IPS DF 6.9 (cell line): ENCODE data around the gene PAPPA2.

Experiments used
- DNase-seq: peaks from one replicate; pipeline ENCODE4 v3.0.0-alpha.2; 2013; ENCODE audit warnings: low read depth, low spot score
- H3K27ac ChIP-seq: one replicate; pipeline ENCODE4 v1.5.1; 2013; ENCODE audit warnings: low read length, control low read depth
- H3K27me3 ChIP-seq: 2 replicates; pipeline ENCODE4 v1.6.1; 2013; ENCODE audit warnings: mild to moderate bottlenecking, low read length; ENCODE audit not compliant: control insufficient read depth, insufficient read depth
- H3K36me3 ChIP-seq: 2 replicates; pipeline ENCODE4 v1.6.1; 2013; ENCODE audit warnings: low read length; ENCODE audit not compliant: control insufficient read depth, insufficient read depth
- H3K4me1 ChIP-seq: 2 replicates; pipeline ENCODE4 v1.6.1; 2013; ENCODE audit warnings: low read length; ENCODE audit not compliant: control insufficient read depth, insufficient read depth
- H3K4me3 ChIP-seq: 2 replicates; pipeline ENCODE4 v1.5.1; 2013; ENCODE audit warnings: mild to moderate bottlenecking, low read length
- H3K9me3 ChIP-seq: 2 replicates; pipeline ENCODE4 v1.6.1; 2013; ENCODE audit warnings: low read length, inconsistent platforms; ENCODE audit not compliant: control insufficient read depth, insufficient read depth
- WGBS: extraction: QIAGEN DNeasy Blood & Tissue Kit; methylation state at CpG from one replicate; pipeline ENCODE4 v1.1.7; 2013; ENCODE audit warnings: mixed read lengths, missing lambda C conversion rate; ENCODE audit not compliant: insufficient read length, insufficient coverage; 5-methylcytosine and 5-hydroxymethylcytosine counted together

The PAPPA2 gene

DNA sequence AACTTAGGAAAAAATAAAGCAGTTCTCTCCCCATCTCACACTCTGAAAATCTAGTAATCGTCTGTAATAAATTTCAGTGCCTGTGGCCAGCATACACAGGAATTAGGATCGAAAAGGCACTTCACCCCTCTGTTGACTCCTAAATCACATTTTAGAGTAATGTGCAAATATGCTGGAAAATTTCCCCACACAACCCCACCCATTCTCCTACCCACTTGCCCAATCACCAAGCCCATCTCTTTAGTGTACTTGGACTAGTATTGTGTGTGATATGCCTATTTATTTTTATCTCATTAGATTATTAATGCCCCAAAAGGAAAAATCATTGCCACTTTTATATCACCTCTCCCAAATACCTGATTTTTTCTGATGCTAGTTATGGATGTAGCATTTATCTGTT lies 378.3 kb downstream of the PAPPA2 start:
- no peaks in the 10 kb centered on the region for H3K36me3 ChIP-seq
- no CpG with 5 or more reads among the region's 2 CpGs for WGBS
- DNase-seq = no peak

DNA sequence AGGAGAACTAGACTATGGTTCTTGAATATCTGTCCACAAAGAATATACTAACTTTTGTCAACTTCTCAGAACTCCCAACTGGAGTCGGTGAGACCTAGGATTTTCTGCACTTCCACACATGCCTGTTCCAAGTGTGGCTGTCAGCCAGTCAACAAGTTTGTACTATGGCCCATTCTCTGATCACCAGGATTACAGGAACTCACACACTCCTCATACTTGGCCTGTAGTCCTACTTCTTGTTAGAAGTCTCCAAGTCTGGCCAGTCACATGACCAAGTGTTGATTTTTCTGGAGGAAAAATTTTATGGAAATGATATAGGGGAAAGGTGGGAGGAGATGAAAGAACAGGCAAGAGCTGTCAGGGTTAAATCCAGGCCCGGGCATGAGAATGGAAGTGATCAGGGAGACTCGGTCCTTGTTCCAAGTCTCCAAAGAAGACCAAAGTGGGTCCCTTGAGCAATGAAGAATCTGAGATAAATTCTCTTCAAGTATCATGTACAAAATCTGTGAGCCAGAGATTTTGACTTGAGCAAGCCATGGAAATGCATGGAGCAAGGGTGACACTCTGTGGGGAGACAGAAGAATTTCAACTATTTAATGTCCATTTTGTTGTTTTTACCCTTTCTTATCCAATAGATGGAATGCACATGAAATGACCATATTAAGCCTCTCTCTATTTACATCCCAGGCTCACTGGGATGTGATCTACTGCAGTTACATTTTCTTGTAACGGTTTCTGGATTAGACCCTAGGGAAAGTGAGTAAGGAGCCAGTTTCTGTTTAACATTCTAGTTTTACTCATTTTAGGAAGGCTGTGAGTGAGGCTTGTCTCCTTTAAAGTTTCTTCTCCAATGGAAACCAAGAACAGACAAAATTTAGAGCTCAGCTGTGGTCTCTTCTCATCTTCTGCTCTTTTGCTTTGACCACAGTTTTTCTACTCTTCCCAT lies 380.6 kb downstream of the PAPPA2 start:
- no peaks in the 10 kb centered on the region for H3K36me3 ChIP-seq
- WGBS = no CpG with 5 or more reads among the region's 4 CpGs
- H3K4me1 ChIP-seq = peaks cover 2% of the 10 kb centered on the region; the same call in 1 of the 2 replicates
- no peaks in the 10 kb centered on the region for H3K9me3 ChIP-seq
- H3K27me3 ChIP-seq = no peaks in the 10 kb centered on the region
- H3K4me3 ChIP-seq = no peak overlapping the region
- no peak overlapping the region for H3K27ac ChIP-seq
- no peak for DNase-seq

More for the DNA sequence above, 378.3 kb downstream of the PAPPA2 start:
- Histone ChIP-seq H3K27ac (no peak overlapping the region), H3K9me3 (no peaks in the 10 kb centered on the region), H3K27me3 (no peaks in the 10 kb centered on the region), H3K4me3 (no peak overlapping the region), H3K4me1 (peaks cover 2% of the 10 kb centered on the region; the same call in 1 of the 2 replicates)

DNA sequence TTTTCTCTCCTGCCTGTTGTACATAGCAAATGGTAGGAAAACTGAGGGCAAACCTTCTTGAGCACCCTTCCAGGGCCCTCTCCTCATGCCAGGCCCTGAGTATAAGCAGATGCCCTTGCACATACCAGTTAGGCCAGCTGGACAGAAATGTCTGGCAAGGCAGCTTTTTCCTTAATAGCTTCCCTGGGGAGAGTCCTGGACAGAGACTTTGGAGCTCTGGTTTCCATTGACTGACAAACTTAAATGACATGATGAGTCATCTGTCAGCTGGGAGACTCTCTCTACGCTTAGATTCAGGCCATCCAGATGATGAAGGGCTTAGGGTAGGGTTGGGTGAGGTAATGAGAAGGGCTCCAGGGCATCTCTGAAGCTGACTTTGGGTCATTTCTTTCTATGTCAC lies 384.1 kb downstream of the PAPPA2 start:
- no peak overlapping the region for H3K4me3 ChIP-seq
- WGBS = no CpG with 5 or more reads among the region's 1 CpG
- DNase-seq = no peak

DNA sequence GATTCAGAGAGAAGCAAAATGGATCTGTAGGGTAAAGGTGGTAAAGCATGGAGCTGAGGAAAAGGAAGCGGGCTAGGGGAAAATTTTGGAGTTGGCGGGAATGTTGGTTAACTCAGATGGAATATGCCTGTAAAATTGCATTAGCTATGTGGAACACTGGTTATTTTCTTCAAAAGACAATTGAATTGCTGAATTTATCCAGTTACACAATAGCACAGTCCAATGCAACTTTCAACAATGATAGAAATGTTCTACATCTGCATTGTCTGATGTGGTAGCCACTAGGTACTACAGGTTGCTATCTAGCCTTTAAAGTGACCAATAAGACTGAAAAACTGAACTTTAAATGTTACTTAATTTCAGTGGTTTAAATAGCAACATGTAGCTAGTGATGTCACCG lies 386.3 kb downstream of the PAPPA2 start:
- H3K9me3 ChIP-seq = no peaks in the 10 kb centered on the region
- no peaks in the 10 kb centered on the region for H3K36me3 ChIP-seq
- H3K4me1 ChIP-seq = peaks cover 2% of the 10 kb centered on the region; the same call in 1 of the 2 replicates
- H3K27ac ChIP-seq = no peak overlapping the region
- no peak for DNase-seq
- no peaks in the 10 kb centered on the region for H3K27me3 ChIP-seq
- H3K4me3 ChIP-seq = no peak overlapping the region
- 100% methylated on average over 2 of the region's 3 CpGs for WGBS

More for the DNA sequence above, 384.1 kb downstream of the PAPPA2 start:
- no peak overlapping the region for H3K27ac ChIP-seq
- no peaks in the 10 kb centered on the region for H3K27me3 ChIP-seq
- H3K4me1 ChIP-seq = peaks cover 2% of the 10 kb centered on the region; the same call in 1 of the 2 replicates
- H3K36me3 ChIP-seq = no peaks in the 10 kb centered on the region
- H3K9me3 ChIP-seq = no peaks in the 10 kb centered on the region

DNA sequence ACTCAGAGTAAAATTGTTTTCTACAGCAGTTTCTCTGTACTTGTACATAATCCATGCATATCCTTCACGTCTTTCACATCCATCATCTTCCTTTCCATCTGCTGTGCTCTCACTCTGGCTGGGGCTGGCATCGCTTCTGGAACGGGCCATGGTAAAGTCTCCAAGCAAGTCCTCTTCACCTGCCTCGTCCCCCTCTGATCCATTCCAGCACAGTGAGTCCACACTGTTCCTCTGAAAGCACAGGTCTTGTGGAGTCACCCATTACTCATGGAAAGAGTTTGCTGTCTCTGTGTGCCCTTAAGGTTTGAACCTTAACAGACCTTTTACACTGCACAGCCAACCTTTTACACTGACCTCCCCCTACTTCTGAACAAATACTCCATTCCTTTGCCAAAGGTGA lies 387.9 kb downstream of the PAPPA2 start:
- H3K27me3 ChIP-seq = no peaks in the 10 kb centered on the region
- no peak overlapping the region for H3K27ac ChIP-seq
- WGBS = no CpG with 5 or more reads among the region's 4 CpGs
- no peak for DNase-seq
- H3K4me1 ChIP-seq = no peaks in the 10 kb centered on the region
- H3K36me3 ChIP-seq = no peaks in the 10 kb centered on the region
- no peak overlapping the region for H3K4me3 ChIP-seq
- no peaks in the 10 kb centered on the region for H3K9me3 ChIP-seq

DNA sequence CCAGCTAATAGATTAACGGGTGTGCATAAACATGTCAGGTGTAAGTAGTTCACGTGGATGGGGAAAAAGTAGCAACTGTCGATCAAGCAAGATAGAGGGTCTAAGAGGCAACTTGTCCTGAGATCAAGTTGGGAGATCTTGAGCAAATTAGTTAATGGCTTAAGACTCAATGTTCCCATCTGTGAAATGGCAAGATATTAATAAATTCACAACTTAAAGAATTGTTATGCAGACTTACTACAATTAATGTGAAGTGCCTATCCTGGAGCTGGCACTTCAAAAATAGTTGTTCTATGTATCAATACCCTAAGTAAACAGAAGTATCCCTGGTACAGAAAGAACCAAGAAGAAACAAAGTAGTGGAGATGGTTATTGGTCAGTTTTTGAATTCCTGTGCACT lies 389.1 kb downstream of the PAPPA2 start:
- no peak overlapping the region for H3K27ac ChIP-seq
- no peaks in the 10 kb centered on the region for H3K36me3 ChIP-seq
- WGBS = no CpG with 5 or more reads among the region's 3 CpGs
- no peak for DNase-seq
- H3K27me3 ChIP-seq = no peaks in the 10 kb centered on the region
- no peaks in the 10 kb centered on the region for H3K4me1 ChIP-seq
- no peaks in the 10 kb centered on the region for H3K9me3 ChIP-seq
- no peak overlapping the region for H3K4me3 ChIP-seq

DNA sequence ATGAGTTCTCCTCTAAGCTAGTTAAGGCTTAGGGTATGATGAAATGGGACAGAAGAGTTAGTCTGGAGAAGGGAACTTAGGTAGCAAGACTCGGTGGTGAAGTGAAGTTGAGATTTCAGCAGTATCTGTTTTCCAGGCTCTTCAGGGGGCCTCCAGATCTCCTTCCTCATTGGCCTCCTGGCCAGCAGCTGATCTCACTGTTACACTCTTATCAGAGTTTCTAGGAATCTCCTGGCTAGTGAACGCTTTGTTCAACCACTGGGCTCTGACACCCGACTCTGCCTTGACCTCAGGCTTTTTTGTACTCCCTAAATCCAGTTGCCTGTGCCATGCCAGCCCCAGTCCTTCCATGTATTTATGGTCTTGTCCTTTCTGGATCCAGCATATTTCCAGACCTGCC lies 390.5 kb downstream of the PAPPA2 start:
- Histone ChIP-seq H3K4me1 (no peaks in the 10 kb centered on the region), H3K27ac (no peak overlapping the region), H3K9me3 (no peaks in the 10 kb centered on the region), H3K27me3 (no peaks in the 10 kb centered on the region), H3K36me3 (no peaks in the 10 kb centered on the region), H3K4me3 (no peak overlapping the region)
- no CpG with 5 or more reads among the region's 3 CpGs for WGBS
- no peak for DNase-seq

DNA sequence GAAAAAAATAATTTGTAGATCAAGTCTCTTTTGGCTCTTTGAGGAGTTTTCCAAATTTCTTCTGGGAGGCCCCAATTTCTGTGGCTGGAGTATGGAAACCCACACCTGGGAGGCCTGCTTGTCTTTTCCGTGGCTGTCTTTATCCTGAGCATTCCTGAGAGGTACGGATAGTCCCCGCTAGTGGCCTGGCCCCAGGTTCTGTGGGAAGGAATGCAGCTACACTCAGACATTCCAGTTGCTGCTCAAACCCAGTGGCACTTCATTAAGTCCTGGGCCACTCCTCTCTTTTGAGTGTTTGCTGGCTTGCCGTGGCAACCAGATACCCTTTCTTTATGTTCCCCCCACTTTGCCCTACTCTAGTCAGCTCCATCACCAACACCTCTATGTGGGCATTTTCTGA lies 391.1 kb downstream of the PAPPA2 start:
- no peaks in the 10 kb centered on the region for H3K4me1 ChIP-seq
- no peak overlapping the region for H3K27ac ChIP-seq
- WGBS = no CpG with 5 or more reads among the region's 4 CpGs
- no peak for DNase-seq
- no peaks in the 10 kb centered on the region for H3K27me3 ChIP-seq
- H3K4me3 ChIP-seq = no peak overlapping the region
- no peaks in the 10 kb centered on the region for H3K9me3 ChIP-seq
- no peaks in the 10 kb centered on the region for H3K36me3 ChIP-seq

DNA sequence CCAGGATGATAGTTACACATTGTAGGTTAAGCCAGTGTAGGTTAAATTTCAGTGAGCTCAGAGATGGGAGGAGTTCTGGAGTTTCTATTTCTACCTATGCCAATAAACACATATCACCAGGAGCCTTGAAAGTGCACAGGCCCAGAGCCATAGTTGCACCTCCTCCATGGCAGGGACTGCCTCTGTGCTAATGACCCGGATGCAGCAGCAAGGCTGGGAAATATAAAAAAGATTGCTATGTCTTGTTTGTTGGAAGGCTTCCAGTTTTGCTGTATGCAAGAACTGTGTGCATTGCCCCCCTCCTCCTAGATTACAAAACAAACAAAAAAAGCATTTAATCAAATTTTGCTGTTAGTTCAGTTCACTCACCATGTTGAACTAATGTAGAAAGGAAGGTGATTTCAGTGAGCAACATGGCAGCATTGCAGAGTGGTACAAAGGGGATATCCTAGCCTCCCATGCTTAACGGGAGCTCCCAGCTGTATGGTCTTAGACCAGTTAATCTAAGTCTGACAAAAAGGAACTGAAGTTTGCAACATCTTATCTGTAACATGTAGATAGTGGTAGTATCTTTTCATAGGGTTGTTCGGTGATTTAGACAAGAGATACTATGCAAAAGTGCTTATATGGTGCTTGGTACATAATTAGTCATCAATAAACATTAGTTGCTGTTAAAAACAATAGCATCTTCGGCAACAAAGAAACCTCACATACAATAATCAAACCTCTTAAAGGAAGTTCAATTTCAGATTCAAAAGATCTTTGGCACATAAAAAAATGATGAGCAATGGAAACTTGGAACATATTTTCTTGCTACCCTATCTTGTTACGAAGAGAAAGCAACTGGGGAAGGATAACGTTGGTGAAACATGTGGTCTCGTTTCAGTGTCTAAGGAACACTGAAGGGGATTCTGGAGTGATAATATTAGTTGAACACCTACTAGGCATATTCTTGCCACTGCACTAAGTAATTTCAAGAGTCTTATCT lies 392.1 kb downstream of the PAPPA2 start:
- H3K4me1 ChIP-seq = no peaks in the 10 kb centered on the region
- H3K4me3 ChIP-seq = no peak overlapping the region
- H3K9me3 ChIP-seq = no peaks in the 10 kb centered on the region
- WGBS = no CpG with 5 or more reads among the region's 7 CpGs
- no peak overlapping the region for H3K27ac ChIP-seq
- no peak for DNase-seq
- H3K27me3 ChIP-seq = no peaks in the 10 kb centered on the region
- H3K36me3 ChIP-seq = no peaks in the 10 kb centered on the region

DNA sequence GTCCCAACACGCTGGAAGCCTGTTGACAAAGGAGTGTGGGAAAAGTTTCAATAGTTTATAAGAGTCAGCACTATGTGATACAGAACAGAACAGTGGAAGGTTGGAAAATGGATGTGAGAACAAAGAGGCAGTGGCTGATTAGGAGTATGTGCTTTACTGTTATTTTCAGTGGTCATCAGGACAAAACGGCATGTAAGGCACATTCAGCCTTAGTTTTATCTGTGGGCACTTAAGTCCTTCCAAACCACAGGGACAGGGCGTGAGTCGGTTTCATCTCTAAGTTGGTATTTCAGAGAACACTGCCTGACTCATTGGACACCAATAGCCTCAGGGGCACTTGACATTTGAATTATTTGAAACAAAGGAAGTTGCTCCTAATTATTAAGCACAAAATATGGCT lies 394.7 kb downstream of the PAPPA2 start:
- Histone ChIP-seq H3K4me1 (no peaks in the 10 kb centered on the region), H3K4me3 (no peak overlapping the region), H3K27ac (no peak overlapping the region), H3K9me3 (no peaks in the 10 kb centered on the region), H3K36me3 (no peaks in the 10 kb centered on the region), H3K27me3 (no peaks in the 10 kb centered on the region)
- no CpG with 5 or more reads among the region's 4 CpGs for WGBS
- no peak for DNase-seq
